ENCODE data around the gene FOXP4. TPM values are rescaled to one million over a fixed set of nuclear protein-coding genes. Genes with fewer than 3 reads are reported as not detected.

The FOXP4 gene
- total and polyA plus RNA-seq, 2 of the 13 experiments (the other 11 are each of a cell fraction or from before 2014, with no cell fraction given) = 11.0 to 12.4 TPM

DNA sequence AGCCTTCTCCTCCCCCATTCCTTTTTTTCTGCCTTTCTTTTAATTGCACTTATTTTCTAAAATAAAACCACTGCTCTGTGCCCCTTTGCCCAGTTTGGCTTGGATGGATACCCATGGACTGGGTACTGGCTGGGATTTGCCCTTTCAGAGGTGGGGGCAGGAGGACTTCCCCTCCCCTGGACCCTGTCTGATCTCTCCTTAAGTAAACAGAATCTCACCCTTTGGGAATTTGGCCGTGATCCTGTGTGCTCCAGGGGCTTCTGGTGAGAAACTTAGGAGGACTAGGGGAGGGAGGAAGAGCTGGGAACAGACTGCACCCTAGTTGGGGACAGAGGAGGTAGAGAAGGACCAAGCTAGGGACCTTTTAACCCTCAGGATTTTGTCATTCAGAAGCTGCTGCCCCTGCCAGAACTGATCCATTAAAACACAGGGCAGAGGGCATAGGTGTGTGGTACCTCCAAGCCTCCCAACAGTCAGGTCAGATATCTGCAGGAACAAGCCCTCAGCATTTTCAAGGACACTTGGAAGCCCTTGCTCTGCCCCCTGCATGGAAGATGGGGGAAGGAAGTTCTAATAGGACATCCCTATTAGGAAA is 7.3 kb downstream of the FOXP4 start (continued):
- TF ChIP-seq PBX2 (CRISPR knock-in tag; IDR thresholded peaks at IDR 0.05) = no peak
- no peak for TF ChIP-seq ZBTB3 (CRISPR knock-in tag; IDR thresholded peaks at IDR 0.05; ENCODE audit: borderline replicate concordance, low read depth)
- no peak for TF ChIP-seq HDAC1 (CRISPR knock-in tag; IDR thresholded peaks at IDR 0.05)
- no peak for TF ChIP-seq HNF4A (CRISPR knock-in tag; IDR thresholded peaks at IDR 0.05)
- TF ChIP-seq ZNF430 (CRISPR knock-in tag; IDR thresholded peaks at IDR 0.05) = peak; percentile 45
- no peak for TF ChIP-seq ZSCAN20 (CRISPR knock-in tag; IDR thresholded peaks at IDR 0.05; ENCODE audit: borderline replicate concordance)
- no peak for TF ChIP-seq CSRNP1 (CRISPR knock-in tag; IDR thresholded peaks at IDR 0.05)
- TF ChIP-seq BRCA1 (CRISPR knock-in tag; IDR thresholded peaks at IDR 0.05) = no peak

DNA sequence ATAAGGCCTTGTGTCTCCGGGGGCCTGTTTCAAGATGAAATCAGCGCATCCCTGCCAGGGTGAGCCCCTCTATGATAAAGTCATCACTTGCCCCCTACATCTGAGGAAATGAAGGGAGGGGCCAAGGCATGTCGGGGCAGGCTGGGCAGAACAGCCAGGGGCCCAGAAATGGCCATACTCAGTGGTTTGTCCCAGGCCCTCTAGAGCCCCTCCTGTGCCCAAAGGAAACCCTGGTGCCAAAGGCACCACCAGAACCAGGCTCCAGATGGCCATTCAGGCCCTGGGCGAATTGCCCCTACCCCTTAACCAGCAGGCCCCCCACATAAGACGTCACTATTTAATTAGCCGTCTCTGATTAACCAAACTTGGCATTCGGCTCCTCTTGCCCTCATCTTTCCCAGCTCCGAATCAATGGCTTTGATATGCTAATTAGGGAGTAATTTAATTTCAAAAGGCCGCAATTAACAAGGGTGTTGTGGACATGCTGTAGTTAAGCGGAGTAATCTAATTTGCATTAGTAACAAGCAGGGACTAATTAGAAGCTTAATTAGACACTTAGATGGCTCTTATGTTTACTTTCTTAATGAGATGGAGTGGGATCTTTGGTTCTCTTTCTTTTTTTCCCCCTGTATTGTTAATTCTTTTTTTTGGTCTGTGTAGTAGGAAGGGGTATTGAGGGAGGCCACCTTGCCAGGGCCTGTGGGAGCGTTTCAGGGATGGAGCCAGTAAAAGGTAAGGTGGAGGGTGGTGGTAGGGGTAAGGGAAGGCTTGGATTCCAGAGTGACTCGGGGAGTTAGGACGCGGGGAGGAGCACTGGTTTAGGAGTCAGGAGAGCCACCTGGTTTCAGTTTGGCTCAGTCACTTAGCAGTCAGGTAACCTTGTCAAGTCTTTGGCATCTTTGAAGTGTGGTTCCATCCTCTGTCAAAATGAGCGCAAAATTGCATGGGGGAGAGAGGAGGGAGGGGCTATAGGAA is 9.4 kb downstream of the FOXP4 start:
- ChIA-PET CTCF (ENCODE audit: low intra/inter-chr PET ratio, low total read pairs) (no interaction called here), POLR2A (interaction anchor here (2.6 kb wide), 1 partner anchor 22 kb away, joined by 14 read pairs; no protein-coding TSS in a partner anchor)
- H2AFZ ChIP-seq (ENCODE audit: low read length) = no peak overlapping the region
- no peaks in the 10 kb centered on the region for H3K9me3 ChIP-seq (ENCODE audit: low read length)
- no TSS peak for BruUV-seq (replicated peaks)
- H4K20me1 ChIP-seq (ENCODE audit: insufficient read depth, low read length) = peaks cover 81% of the 10 kb centered on the region
- 95% methylated on average over 15 of the region's 15 CpGs for WGBS (ENCODE audit: low lambda C conversion rate)
- DNase-seq (ENCODE audit: low spot score) (no peak), ATAC-seq (no peak), FAIRE-seq (no peak)
- no peaks in the 10 kb centered on the region for H3K27me3 ChIP-seq (ENCODE audit: control insufficient read depth in 1 of 2, insufficient read depth in 2 of 2, low read length in 2 of 2)
- no peak overlapping the region for H3K4me2 ChIP-seq (ENCODE audit: low read depth, low read length)
- H3K4me1 ChIP-seq (ENCODE audit: insufficient read depth, low read length) = peaks cover 71% of the 10 kb centered on the region
- no peak overlapping the region for H3K4me3 ChIP-seq (replicated peaks in 1 of 3; ENCODE audit: insufficient read depth in 1 of 3, low read depth in 2 of 3, low read length in 3 of 3)
- no peak overlapping the region for H3K27ac ChIP-seq (ENCODE audit: extremely low read length, insufficient read depth, low read length)
- peaks cover 95% of the 10 kb centered on the region for H3K79me2 ChIP-seq (ENCODE audit: insufficient read depth, low read length)
- H3K36me3 ChIP-seq (replicated peaks in 1 of 2; ENCODE audit: control insufficient read depth in 1 of 2, insufficient read depth in 2 of 2, low read length in 2 of 2) = peaks cover 33 to 82% of the 10 kb centered on the region in 2 experiments
- intact Hi-C loops (cut with micrococcal nuclease; ENCODE audit: unreplicated experiment) (no loop called here), in situ Hi-C loops (cut with HindIII; ENCODE audit: extremely low pct_ligation_motif_present, low pct_unique_long_range_greater_than_20kb) (no loop called here)
- H3K9ac ChIP-seq (ENCODE audit: insufficient read depth, low read depth, low read length) = no peak overlapping the region
- TF ChIP-seq ZNF253 (CRISPR knock-in tag; IDR thresholded peaks at IDR 0.05; ENCODE audit: borderline replicate concordance) (no peak), RARG (CRISPR knock-in tag; IDR thresholded peaks at IDR 0.05; ENCODE audit: low read depth) (no peak), ZNF513 (CRISPR knock-in tag; conservative IDR thresholded peaks at IDR 0.05) (no peak), BRD4 (CRISPR knock-in tag; IDR thresholded peaks at IDR 0.05) (no peak)

All from HepG2 (cell line).